Stromal cell of bone marrow (primary cell): ENCODE data around the gene ROMO1.
"Not testable (repeated sequence)": the region's sequence is repeated elsewhere in the genome, so short reads cannot be mapped to it uniquely, and the experiment has no call there.

Experiments
- DNase-seq: peaks from one replicate; pipeline ENCODE4 v3.0.0-alpha.2; 2012; ENCODE audit warnings: low read depth

ROMO1 gene

GRCh38 chr20:35681960-35682359 lies 17.2 kb upstream of the ROMO1 start:
- DNase-seq: no peak

- not testable (repeated sequence) for DNase-seq
Measured at GRCh38 chr20:35685368-35685767, 13.8 kb upstream of the ROMO1 start.

- not testable (repeated sequence) for DNase-seq
Measured at GRCh38 chr20:35686872-35687271, 12.3 kb upstream of the ROMO1 start.

- no peak for DNase-seq
Measured at GRCh38 chr20:35690265-35690664, 8.9 kb upstream of the ROMO1 start.

- DNase-seq: no peak
Measured at GRCh38 chr20:35695245-35695749, 3.9 kb upstream of the ROMO1 start.

GRCh38 chr20:35695978-35696377 lies 3.2 kb upstream of the ROMO1 start:
- no peak for DNase-seq

GRCh38 chr20:35697696-35698297 lies 1.4 kb upstream of the ROMO1 start:
- no peak for DNase-seq

GRCh38 chr20:35698298-35699126 lies 693 bp upstream of the ROMO1 start:
- DNase-seq: no peak

GRCh38 chr20:35699957-35700624 lies 886 bp downstream of the ROMO1 start:
- no peak for DNase-seq

GRCh38 chr20:35700625-35701148 lies 1.5 kb downstream of the ROMO1 start:
- DNase-seq: no peak

GRCh38 chr20:35702051-35702823 lies 3.0 kb downstream of the ROMO1 start:
- peak; percentile 55 for DNase-seq

- no peak for DNase-seq
Measured at GRCh38 chr20:35702824-35703695, 3.9 kb downstream of the ROMO1 start.

GRCh38 chr20:35704514-35705261 lies 5.5 kb downstream of the ROMO1 start:
- no peak for DNase-seq

GRCh38 chr20:35705894-35706293 lies 6.7 kb downstream of the ROMO1 start:
- DNase-seq: not testable (repeated sequence)

- not testable (repeated sequence) for DNase-seq
Measured at GRCh38 chr20:35706591-35707529, 7.7 kb downstream of the ROMO1 start.

GRCh38 chr20:35708502-35708901 lies 9.3 kb downstream of the ROMO1 start:
- DNase-seq: no peak

- DNase-seq: no peak
Measured at GRCh38 chr20:35709259-35709658, 10.1 kb downstream of the ROMO1 start.

- no peak for DNase-seq
Measured at GRCh38 chr20:35710039-35710438, 10.8 kb downstream of the ROMO1 start.
